CD4-positive, alpha-beta T cell treated with Interleukin-21 for 1 hour (primary cell): ENCODE measurements around the gene LRRC56.

Experiments used
- DNase-seq: peaks from one replicate; pipeline ENCODE4 v3.0.0-alpha.2; 2020

Gene LRRC56

DNA sequence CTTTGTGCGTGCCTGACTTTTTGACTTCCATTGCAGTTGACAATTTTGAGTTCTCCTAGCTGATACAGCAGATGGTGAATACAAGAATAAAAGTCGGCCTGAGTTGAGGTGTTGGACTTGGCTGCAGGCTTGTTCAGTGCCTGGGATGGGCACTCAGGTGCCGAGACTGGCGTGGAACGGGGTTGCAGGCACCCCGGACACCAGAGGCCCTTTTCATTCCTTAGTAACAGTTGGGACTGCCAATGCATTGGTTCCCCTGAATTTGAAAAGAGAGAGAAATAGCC is 40.2 kb downstream of the LRRC56 start:
- no peak for DNase-seq

GRCh38 chr11:578276-579035 is 41.1 kb downstream of the LRRC56 start:
- DNase-seq: no peak

DNA sequence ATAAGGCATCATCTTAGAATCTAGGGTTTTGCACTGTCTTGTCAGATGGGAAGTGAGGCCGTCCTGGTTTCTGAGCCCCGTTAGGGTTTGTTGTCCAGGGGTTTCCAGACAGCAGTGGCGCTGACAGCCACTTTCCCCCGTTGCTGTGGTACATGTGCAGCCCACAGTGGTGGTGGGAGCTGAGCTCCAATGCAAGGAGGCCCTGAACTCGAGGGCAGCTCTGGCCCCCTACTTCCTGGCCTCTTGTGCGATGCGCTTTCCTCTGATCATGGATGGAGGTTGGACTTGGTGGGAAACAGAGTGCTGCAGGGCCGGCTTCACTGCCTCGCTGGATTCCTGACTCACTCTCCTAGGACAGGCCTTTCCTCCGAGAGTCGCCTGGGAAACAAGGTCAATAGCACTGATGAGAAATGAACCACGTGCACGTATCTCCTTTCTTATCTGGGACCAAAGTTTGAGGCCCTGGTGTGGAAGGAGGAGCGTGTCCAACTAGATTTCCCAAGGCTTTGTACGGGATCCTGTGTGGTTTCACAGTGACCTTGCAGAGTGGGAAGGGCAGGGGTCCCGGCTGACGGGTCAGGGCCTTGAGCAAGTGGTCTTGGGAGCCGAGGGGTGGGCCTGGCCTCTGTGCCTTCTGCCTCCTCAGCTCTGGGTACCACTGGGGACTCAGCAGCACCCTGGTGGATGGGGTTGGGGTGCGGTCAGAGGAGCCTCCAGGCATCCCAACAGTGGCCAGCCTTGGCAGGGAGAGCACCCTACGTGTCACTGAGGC is 42.7 kb downstream of the LRRC56 start:
- DNase-seq: no peak

- DNase-seq: no peak
Measured at GRCh38 chr11:581342-581741, 44.0 kb downstream of the LRRC56 start.

DNA sequence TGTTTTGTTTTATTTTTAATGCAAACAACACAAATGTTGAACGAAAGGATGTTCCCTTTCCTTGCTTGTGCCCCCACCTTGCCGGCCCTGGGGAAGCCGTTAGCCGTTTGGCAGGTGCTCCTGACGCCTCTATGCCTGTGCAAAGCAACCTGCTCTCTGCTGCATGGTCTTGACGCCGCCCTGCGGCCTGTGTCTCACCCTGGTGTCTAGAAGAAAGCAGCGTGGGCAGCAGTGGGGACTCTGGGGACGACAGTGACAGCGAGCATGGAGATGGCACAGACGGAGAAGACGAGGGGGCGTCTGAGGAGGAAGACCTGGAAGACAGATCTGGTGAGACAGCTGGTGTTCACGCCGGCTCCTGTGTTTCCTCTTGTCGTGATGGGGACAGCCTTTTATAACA is 44.4 kb downstream of the LRRC56 start:
- no peak for DNase-seq

- no peak for DNase-seq
Measured at GRCh38 chr11:584287-584686, 47.0 kb downstream of the LRRC56 start.

DNA sequence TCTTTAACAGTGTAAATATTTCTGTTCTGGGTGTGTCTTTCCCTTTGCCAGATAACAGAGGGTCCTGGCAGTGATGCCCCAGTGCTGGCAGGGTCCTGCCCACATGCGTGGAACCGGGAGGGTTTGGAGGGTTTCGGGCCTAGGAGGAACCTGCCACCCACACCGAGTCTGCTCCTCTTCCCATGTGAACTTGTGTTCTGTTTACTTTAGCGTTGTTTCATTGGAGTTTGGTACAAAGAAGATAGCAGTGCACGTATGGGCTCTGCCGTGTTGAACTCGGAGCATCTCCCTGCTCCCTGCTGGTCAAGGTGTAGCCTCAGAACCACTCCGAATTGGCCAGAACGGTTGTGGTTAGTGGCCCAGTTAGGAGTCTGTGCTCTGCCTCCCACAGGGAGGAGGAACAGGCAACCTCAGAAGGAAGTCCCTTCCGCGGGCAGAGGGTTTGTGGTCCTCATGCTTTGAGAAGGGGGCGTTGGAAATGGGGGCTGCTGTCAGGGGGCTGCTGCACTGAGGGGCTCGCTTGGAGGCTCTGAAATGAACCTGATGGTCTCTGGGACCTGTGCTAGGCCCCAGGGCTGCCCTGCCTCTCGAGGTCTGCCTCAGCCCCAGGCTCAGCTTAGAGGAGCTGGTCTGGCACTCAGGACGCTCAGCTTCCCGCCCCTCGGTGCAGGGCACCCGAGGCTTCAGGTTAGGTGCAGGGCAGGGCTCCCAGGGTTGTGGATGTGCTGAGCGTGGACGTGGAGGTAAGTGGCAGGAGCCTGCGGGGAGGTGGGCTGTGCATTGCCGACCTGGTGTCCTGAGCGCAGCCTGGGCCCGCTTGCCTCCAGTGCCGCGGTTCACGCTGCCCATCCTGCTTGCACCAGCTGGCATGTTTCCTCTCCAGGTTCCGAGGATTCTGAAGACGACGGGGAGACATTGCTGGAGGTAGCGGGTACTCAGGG is 49.3 kb downstream of the LRRC56 start:
- no peak for DNase-seq

GRCh38 chr11:587546-587945 is 50.2 kb downstream of the LRRC56 start:
- DNase-seq: no peak

DNA sequence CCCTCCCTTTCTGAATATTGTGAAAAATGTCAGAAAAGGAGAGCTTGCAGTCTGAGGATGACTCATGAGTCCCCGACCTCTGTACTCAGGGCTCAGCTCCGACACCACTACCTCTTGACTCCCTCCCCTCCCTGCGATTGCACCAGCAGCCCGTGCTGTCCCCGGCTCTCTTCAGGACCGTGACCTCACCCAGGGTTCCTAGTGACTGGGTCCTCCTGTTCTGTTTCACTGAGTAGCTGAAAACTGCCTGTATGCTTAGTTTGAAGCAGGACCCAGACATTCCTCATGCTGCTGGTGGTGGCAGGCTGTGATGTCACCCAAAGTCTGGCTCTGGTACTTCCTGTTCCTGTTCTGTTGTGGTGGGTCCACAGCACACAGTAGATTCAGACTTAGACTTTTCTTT is 50.7 kb downstream of the LRRC56 start:
- DNase-seq: peak; percentile 72

DNA sequence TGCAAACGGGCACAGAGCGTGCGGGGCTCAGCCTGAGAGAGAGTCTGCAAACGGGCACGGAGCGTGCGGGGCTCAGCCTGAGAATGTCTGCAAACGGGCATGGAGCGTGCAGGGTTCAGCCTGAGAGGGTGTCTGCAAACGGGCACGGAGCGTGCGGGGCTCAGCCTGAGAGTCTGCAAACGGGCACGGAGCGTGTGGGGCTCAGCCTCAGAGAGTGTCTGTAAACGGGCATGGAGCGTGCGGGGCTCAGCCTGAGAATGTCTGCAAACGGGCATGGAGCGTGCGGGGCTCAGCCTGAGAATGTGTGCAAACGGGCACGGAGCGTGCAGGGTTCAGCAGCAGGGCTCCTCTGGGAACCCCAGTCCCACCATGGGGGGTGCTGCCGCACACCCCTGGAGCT is 52.5 kb downstream of the LRRC56 start:
- no peak for DNase-seq

DNA sequence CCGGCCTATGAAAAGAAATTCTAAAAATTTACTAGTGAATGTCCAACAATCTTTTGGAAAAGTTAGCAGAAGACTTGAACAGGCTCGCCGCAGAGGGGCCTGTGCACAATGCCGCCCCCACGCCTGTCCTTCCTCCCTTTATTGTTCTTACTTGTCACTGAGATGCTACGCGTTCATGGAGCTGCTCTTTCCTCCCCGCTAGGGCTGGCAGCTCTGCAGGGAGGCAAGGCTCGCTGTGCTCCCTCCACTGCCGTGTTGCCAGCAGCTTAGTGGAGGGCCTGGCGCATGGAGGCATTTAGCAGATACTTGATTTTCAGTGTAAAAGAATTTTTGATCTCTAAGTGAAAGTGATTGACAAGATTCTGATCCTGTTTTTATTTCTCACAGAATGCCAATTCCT is 53.7 kb downstream of the LRRC56 start:
- no peak for DNase-seq

DNA sequence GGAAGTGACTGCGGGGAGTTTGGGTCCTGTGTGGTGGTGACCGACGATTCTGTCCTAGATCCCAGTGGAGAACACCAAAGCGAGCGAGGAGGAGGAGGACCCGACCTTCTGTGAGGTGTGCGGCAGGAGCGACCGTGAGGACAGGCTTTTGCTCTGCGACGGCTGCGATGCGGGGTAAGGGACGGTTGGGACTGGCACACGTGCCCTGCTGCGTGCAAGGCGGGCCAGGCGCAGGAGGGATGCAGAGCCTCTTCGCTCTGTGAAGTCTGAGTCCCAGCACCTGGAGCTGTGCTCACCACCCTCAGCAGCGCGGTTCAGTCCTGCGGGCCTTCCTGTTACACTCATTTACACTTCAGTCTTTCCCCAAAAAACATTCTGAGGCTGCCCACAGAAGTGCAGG is 55.2 kb downstream of the LRRC56 start:
- no peak for DNase-seq

- no peak for DNase-seq
Measured at GRCh38 chr11:592918-593317, 55.6 kb downstream of the LRRC56 start.

- no peak for DNase-seq
Measured at GRCh38 chr11:593347-593746, 56.0 kb downstream of the LRRC56 start.

- DNase-seq: no peak
Measured at GRCh38 chr11:595400-595799, 58.1 kb downstream of the LRRC56 start.

DNA sequence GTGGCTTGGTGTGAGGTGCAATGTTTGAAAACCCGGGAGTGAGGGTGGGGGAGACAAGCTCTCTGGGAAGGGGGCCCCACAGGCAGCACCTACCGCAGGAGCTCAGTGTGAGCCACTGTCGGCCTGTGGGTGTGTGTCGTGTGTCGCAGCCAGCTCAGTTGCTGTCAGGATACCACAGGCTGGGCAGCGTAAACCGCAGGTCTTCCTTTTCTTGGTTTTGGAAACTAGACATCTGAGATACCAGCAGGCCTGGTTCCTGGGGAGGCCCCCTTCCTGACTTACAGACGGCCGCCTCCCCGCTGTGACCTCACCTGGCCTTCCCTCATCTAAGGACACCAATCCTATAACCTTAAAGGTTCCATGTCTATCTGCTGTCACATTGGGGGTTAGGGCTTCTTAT is 59.0 kb downstream of the LRRC56 start:
- DNase-seq: no peak

GRCh38 chr11:597166-597725 is 59.9 kb downstream of the LRRC56 start:
- DNase-seq: no peak

GRCh38 chr11:598005-598680 is 60.8 kb downstream of the LRRC56 start:
- DNase-seq: no peak

DNA sequence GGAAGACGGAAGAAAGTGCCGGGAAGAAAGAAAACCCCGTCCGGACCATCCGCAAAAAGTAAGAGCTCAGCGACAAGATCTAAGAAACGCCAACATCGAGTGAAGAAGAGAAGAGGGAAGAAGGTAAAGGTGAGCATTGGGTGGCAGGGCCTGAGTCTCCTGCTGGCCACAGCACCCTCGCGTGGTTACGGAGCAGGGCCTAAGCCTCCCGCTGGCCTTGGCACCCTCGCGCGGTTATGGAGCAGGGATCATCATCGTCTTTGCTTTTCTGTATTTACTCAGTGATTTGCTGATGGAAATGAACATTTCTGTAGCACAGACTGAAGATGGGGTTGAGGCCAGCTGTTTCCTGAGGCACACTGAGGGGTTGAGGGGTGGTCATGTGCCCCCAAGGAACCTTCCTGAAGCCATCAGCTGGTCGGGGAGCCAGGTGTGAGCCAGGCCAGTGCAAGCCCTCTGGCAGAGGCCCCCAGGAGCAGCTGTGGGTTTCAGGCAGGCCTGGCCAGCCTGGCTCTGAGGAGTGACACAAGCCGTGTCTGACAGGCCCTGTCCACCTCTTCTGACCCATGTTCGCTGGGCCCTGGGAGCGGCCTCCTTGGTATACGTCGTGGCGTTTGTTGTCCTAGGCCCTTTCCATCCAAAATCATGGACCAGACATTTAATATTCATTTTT is 64.4 kb downstream of the LRRC56 start:
- no peak for DNase-seq

DNA sequence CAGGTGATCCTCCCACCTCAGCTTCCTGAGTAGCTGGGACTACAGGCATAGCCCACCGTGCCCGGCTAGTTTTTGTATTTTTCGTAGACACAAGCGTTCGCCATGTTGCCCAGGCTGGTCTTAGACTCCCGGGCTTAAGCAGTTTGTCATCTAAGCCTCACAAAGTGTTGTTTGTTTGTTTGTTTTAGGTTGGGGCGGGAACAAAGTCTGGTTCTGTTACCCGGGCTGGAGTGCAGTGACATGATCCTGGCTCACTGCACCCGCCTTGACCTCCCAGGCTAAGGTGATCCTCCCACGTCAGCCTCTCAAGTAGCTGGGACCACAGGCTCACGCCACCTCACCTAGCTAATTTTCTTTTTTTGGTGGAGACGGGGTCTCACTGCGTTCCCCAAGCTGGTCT is 65.8 kb downstream of the LRRC56 start:
- no peak for DNase-seq
